NCI-H128 (cell line): ENCODE measurements around the gene KLHL41.
"Not testable (repeated sequence)": the region's sequence is repeated elsewhere in the genome, so short reads cannot be mapped to it uniquely, and the experiment has no call there.

ENCODE experiments used
- DNase-seq: peaks from one replicate; lab custom pipeline; 2025; ENCODE audit not compliant: unreplicated experiment; lab: John Stamatoyannopoulos, UW

The KLHL41 gene

GRCh38 chr2:169509955-169510354 lies 453 bp downstream of the KLHL41 start:
- DNase-seq, result no peak

- DNase-seq, result no peak
Observed at GRCh38 chr2:169510496-169510895, 994 bp downstream of the KLHL41 start.

- no peak for DNase-seq
Observed at GRCh38 chr2:169511818-169512217, 2.3 kb downstream of the KLHL41 start.

GRCh38 chr2:169512525-169512924 lies 3.0 kb downstream of the KLHL41 start:
- no peak for DNase-seq

- DNase-seq, result no peak
Observed at GRCh38 chr2:169513094-169513493, 3.6 kb downstream of the KLHL41 start.

- DNase-seq, result no peak
Observed at GRCh38 chr2:169513926-169514325, 4.4 kb downstream of the KLHL41 start.

GRCh38 chr2:169514758-169515157 lies 5.3 kb downstream of the KLHL41 start:
- DNase-seq, result not testable (repeated sequence)

- DNase-seq, result not testable (repeated sequence)
Observed at GRCh38 chr2:169516488-169516995, 7.0 kb downstream of the KLHL41 start.

GRCh38 chr2:169520896-169521295 lies 11.4 kb downstream of the KLHL41 start:
- no peak for DNase-seq

GRCh38 chr2:169523681-169524080 lies 14.2 kb downstream of the KLHL41 start:
- no peak for DNase-seq

GRCh38 chr2:169525434-169525833 lies 15.9 kb downstream of the KLHL41 start:
- DNase-seq, result no peak

GRCh38 chr2:169526451-169526850 lies 16.9 kb downstream of the KLHL41 start:
- no peak for DNase-seq

- peak; percentile 3 for DNase-seq
Observed at GRCh38 chr2:169528271-169528701, 18.8 kb downstream of the KLHL41 start.

GRCh38 chr2:169539460-169539859 lies 30.0 kb downstream of the KLHL41 start:
- DNase-seq, result not testable (repeated sequence)

GRCh38 chr2:169540146-169540545 lies 30.6 kb downstream of the KLHL41 start:
- no peak for DNase-seq

GRCh38 chr2:169542433-169542832 lies 32.9 kb downstream of the KLHL41 start:
- no peak for DNase-seq

GRCh38 chr2:169546756-169547155 lies 37.3 kb downstream of the KLHL41 start:
- no peak for DNase-seq

GRCh38 chr2:169561364-169561763 lies 51.9 kb downstream of the KLHL41 start:
- DNase-seq, result no peak

- DNase-seq, result not testable (repeated sequence)
Observed at GRCh38 chr2:169562084-169562483, 52.6 kb downstream of the KLHL41 start.

GRCh38 chr2:169562519-169562918 lies 53.0 kb downstream of the KLHL41 start:
- DNase-seq, result no peak

- no peak for DNase-seq
Observed at GRCh38 chr2:169565686-169566085, 56.2 kb downstream of the KLHL41 start.

GRCh38 chr2:169569948-169570347 lies 60.4 kb downstream of the KLHL41 start:
- DNase-seq, result no peak

GRCh38 chr2:169570752-169571151 lies 61.2 kb downstream of the KLHL41 start:
- not testable (repeated sequence) for DNase-seq
